Smooth muscle cell (in vitro differentiated cells): ENCODE measurements around the gene ALG6. TPM values are rescaled to one million over a fixed set of nuclear protein-coding genes. Genes with fewer than 3 reads are reported as not detected.
"Not testable (repeated sequence)": the region's sequence is repeated elsewhere in the genome, so short reads cannot be mapped to it uniquely, and the experiment has no call there.

Experiments
- DNase-seq: peaks from one replicate; lab custom pipeline; 2025; ENCODE audit not compliant: unreplicated experiment; lab: John Stamatoyannopoulos, UW
- H2AFZ ChIP-seq: fragments of 200-600 bp; sonication (generic); 2 replicates; pipeline ENCODE4 v1.6.0; 2016; ENCODE audit warnings: antibody characterized with exemption, low read depth, mild to moderate bottlenecking
- H3F3A ChIP-seq: fragments of 200-600 bp; sonication (generic); 2 replicates; pipeline ENCODE4 v1.6.0; 2017; ENCODE audit warnings: antibody characterized with exemption, low read depth
- H3K27ac ChIP-seq: fragments of 200-600 bp; sonication (generic); 2 replicates; pipeline ENCODE4 v1.5.1; 2016; ENCODE audit warnings: low read depth, mild to moderate bottlenecking
- H3K27me3 ChIP-seq: fragments of 200-600 bp; sonication (generic); 2 replicates; pipeline ENCODE4 v1.6.1; 2016; ENCODE audit warnings: low read depth, mild to moderate bottlenecking
- H3K36me3 ChIP-seq: fragments of 200-600 bp; sonication (generic); 2 replicates; pipeline ENCODE4 v1.5.1; 2016; ENCODE audit warnings: low read depth
- H3K4me1 ChIP-seq: fragments of 200-600 bp; sonication (generic); 2 replicates; pipeline ENCODE4 v1.5.1; 2016; ENCODE audit warnings: low read depth
- H3K4me2 ChIP-seq: fragments of 200-600 bp; sonication (generic); 2 replicates; pipeline ENCODE4 v1.6.0; 2016; ENCODE audit warnings: mild to moderate bottlenecking
- H3K4me3 ChIP-seq: fragments of 200-600 bp; sonication (generic); 2 replicates; pipeline ENCODE4 v1.5.1; 2016; ENCODE audit warnings: mild to moderate bottlenecking
- H3K79me2 ChIP-seq: fragments of 200-600 bp; sonication (generic); 2 replicates; pipeline ENCODE4 v1.6.0; 2016; ENCODE audit warnings: low read depth, mild to moderate bottlenecking
- H3K9ac ChIP-seq: fragments of 200-600 bp; sonication (generic); 2 replicates; pipeline ENCODE4 v1.6.0; 2016; ENCODE audit warnings: low read depth
- H3K9me3 ChIP-seq: fragments of 200-600 bp; sonication (generic); replicated peaks from 2 replicates; pipeline ENCODE4 v1.5.1; 2016; ENCODE audit warnings: low read depth
- H4K20me1 ChIP-seq: fragments of 200-600 bp; sonication (generic); 2 replicates; pipeline ENCODE4 v1.6.0; 2016; ENCODE audit warnings: low read depth
- WGBS: methylation state at CpG from one replicate; pipeline ENCODE4 v1.1.7; 2016; ENCODE audit warnings: low lambda C conversion rate; 5-methylcytosine and 5-hydroxymethylcytosine counted together
- polyA plus RNA-seq: library from polyadenylated mRNA; unstranded; fragments of >200 nt; fragmentation: Nextera tagmentation; extraction: Ambion mirVana; gene quantifications from 2 replicates; pipeline ENCODE4 v1.2.1, GENCODE V29; 2016
- total RNA-seq: library from RNA; depleted of rRNA; stranded (reverse); fragments of >200 nt; gene quantifications from 2 replicates; pipeline ENCODE4 v1.2.3, GENCODE V29; 2014
- TF ChIP-seq, protein P1 (sequence below): fragments of 200-600 bp; sonication (generic); IDR thresholded peaks from 2 replicates; pipeline ENCODE4 v1.5.1; 2017; ENCODE audit warnings: borderline replicate concordance, mild to moderate bottlenecking, antibody characterized with exemption; ENCODE audit not compliant: insufficient read depth, poor library complexity, severe bottlenecking

The ALG6 gene
- total and polyA plus RNA-seq, 2 experiments from 2014 or later, result 11.9 to 20.6 TPM

DNA sequence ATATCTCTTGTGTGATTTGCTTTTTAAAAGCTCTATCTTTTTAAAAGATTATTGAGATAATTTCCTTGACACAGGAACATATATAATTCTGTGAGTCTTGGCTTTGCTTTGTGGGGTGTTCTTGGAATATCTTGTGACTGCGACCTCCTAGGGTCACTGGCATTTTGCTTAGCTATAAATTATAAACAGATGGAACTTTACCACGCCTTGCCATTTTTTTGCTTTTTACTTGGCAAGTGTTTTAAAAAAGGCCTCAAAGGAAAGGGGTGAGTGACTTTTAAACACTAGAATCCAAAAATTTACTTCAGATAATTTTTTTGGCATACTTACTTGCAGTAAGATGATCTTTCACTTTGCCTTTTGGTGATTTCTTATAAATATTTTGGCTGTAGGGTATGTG is 43.6 kb downstream of the ALG6 start:
- TF ChIP-seq, protein P1, sequence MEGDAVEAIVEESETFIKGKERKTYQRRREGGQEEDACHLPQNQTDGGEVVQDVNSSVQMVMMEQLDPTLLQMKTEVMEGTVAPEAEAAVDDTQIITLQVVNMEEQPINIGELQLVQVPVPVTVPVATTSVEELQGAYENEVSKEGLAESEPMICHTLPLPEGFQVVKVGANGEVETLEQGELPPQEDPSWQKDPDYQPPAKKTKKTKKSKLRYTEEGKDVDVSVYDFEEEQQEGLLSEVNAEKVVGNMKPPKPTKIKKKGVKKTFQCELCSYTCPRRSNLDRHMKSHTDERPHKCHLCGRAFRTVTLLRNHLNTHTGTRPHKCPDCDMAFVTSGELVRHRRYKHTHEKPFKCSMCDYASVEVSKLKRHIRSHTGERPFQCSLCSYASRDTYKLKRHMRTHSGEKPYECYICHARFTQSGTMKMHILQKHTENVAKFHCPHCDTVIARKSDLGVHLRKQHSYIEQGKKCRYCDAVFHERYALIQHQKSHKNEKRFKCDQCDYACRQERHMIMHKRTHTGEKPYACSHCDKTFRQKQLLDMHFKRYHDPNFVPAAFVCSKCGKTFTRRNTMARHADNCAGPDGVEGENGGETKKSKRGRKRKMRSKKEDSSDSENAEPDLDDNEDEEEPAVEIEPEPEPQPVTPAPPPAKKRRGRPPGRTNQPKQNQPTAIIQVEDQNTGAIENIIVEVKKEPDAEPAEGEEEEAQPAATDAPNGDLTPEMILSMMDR, result no peak
- no peaks in the 10 kb centered on the region for H3K9me3 ChIP-seq
- H3K4me2 ChIP-seq, result no peak overlapping the region
- DNase-seq, result no peak
- no peaks in the 10 kb centered on the region for H3K4me1 ChIP-seq
- WGBS, result 93% methylated on average over 2 of the region's 2 CpGs
- H4K20me1 ChIP-seq, result no peaks in the 10 kb centered on the region
- no peaks in the 10 kb centered on the region for H3F3A ChIP-seq
- no peaks in the 10 kb centered on the region for H3K27me3 ChIP-seq
- H2AFZ ChIP-seq, result no peak overlapping the region
- H3K79me2 ChIP-seq, result no peaks in the 10 kb centered on the region
- H3K27ac ChIP-seq, result no peak overlapping the region
- no peak overlapping the region for H3K9ac ChIP-seq
- no peaks in the 10 kb centered on the region for H3K36me3 ChIP-seq
- H3K4me3 ChIP-seq, result no peak overlapping the region

GRCh38 chr1:63413394-63413793 is 46.0 kb downstream of the ALG6 start:
- Histone ChIP-seq H3F3A (no peaks in the 10 kb centered on the region), H3K4me2 (no peak overlapping the region), H2AFZ (no peak overlapping the region), H3K9me3 (no peaks in the 10 kb centered on the region), H3K9ac (no peak overlapping the region), H3K27ac (no peak overlapping the region), H3K27me3 (no peaks in the 10 kb centered on the region), H3K79me2 (no peaks in the 10 kb centered on the region), H3K4me3 (no peak overlapping the region), H3K4me1 (no peaks in the 10 kb centered on the region), H3K36me3 (no peaks in the 10 kb centered on the region), H4K20me1 (no peaks in the 10 kb centered on the region)
- DNase-seq, result no peak
- 80% methylated on average over 1 of the region's 1 CpG for WGBS
- TF ChIP-seq, protein P1, result no peak

DNA sequence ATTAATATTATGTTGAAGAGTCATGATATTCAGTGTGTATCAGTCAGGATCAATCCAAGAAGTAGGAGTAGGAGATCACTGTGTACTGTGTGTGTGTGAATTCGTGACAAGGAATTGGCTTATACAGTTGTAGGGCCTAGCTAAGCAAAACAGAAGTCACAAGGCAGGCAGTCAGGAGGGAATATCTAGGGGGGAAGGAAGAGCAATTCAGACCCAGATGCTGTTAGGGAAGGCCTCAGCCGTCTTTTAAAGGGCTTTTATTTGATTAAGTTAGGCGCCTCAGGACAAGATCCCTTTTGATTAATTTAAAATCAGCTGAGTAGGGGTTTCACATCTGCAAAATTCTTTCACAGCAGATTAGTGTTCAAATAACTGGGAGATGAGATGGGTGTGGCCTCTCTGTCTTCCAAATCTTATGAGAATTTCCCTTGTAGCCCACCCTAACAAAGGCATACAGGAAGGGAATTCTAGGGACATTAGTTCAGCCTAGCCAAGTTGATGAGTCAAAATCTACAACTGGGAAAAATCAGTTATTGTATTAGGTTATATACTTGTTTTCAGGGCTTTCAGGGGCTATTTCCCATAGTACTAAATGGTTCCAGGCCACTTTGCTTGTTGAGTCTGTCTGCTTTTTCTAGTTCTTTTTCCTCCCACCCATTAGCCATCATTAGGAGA is 47.4 kb downstream of the ALG6 start:
- no peak overlapping the region for H2AFZ ChIP-seq
- no peaks in the 10 kb centered on the region for H4K20me1 ChIP-seq
- H3K9me3 ChIP-seq, result no peaks in the 10 kb centered on the region
- no peak overlapping the region for H3K27ac ChIP-seq
- DNase-seq, result no peak
- 91% methylated on average over 3 of the region's 3 CpGs for WGBS
- H3K9ac ChIP-seq, result no peak overlapping the region
- no peaks in the 10 kb centered on the region for H3F3A ChIP-seq
- no peaks in the 10 kb centered on the region for H3K36me3 ChIP-seq
- no peaks in the 10 kb centered on the region for H3K4me1 ChIP-seq
- no peak overlapping the region for H3K4me2 ChIP-seq
- TF ChIP-seq, protein P1, result no peak
- no peaks in the 10 kb centered on the region for H3K27me3 ChIP-seq
- no peaks in the 10 kb centered on the region for H3K79me2 ChIP-seq
- H3K4me3 ChIP-seq, result no peak overlapping the region

- Histone ChIP-seq H3K79me2 (no peaks in the 10 kb centered on the region), H2AFZ (no peak overlapping the region), H3K4me2 (no peak overlapping the region), H3K27me3 (no peaks in the 10 kb centered on the region), H3F3A (no peaks in the 10 kb centered on the region), H3K9me3 (no peaks in the 10 kb centered on the region), H3K36me3 (no peaks in the 10 kb centered on the region), H3K4me3 (no peak overlapping the region), H4K20me1 (no peaks in the 10 kb centered on the region), H3K9ac (no peak overlapping the region), H3K4me1 (no peaks in the 10 kb centered on the region), H3K27ac (no peak overlapping the region)
- TF ChIP-seq, protein P1, result no peak
- DNase-seq, result no peak
Measured at GRCh38 chr1:63418101-63418500, 50.7 kb downstream of the ALG6 start.

- not testable (repeated sequence) for H3K27me3 ChIP-seq, H4K20me1 ChIP-seq, H3K79me2 ChIP-seq, H3K4me1 ChIP-seq, H3K36me3 ChIP-seq, H3K9ac ChIP-seq, H3K4me2 ChIP-seq, H3F3A ChIP-seq, H3K4me3 ChIP-seq, DNase-seq, H3K27ac ChIP-seq, H2AFZ ChIP-seq, H3K9me3 ChIP-seq
- 100% methylated on average over 1 of the region's 1 CpG for WGBS
Measured at GRCh38 chr1:63420746-63421145, 53.3 kb downstream of the ALG6 start.
